DND-41 (cell line): ENCODE results near the gene HES3.

Experiments
- ATAC-seq: fragments of 200-7000 bp; cut with Tn5 transposase; 3 replicates; pipeline ENCODE4 v1.9.1; 2021; ENCODE audit warnings: low read depth; ENCODE audit not compliant: insufficient read depth
- DNase-seq: peaks from one replicate; pipeline ENCODE4 v3.0.0-alpha.2; 2020
- H2AFZ ChIP-seq: 2 replicates; pipeline ENCODE4 v1.6.0; 2012; ENCODE audit warnings: low read depth, low read length
- H3K27ac ChIP-seq: 2 replicates; pipeline ENCODE4 v1.5.1; 2012; ENCODE audit warnings: low read length, inconsistent platforms
- H3K27me3 ChIP-seq: fragments of 200-600 bp; sonication (generic); 2 replicates; pipeline ENCODE4 v1.6.0; 2012; ENCODE audit warnings: low read length, mild to moderate bottlenecking, inconsistent platforms; ENCODE audit not compliant: insufficient read depth, poor library complexity
- H3K36me3 ChIP-seq: 2 replicates; pipeline ENCODE4 v1.5.1; 2012; ENCODE audit warnings: low read length, inconsistent platforms; ENCODE audit not compliant: insufficient read depth
- H3K4me1 ChIP-seq: 2 replicates; pipeline ENCODE4 v1.5.1; 2012; ENCODE audit warnings: mild to moderate bottlenecking, low read length; ENCODE audit not compliant: insufficient read depth
- H3K4me2 ChIP-seq: 2 replicates; pipeline ENCODE4 v1.6.0; 2012; ENCODE audit warnings: mild to moderate bottlenecking, moderate library complexity, low read length, inconsistent platforms; ENCODE audit not compliant: insufficient read depth
- H3K4me3 ChIP-seq, 2 experiments: fragments of 200-600 bp in 1 of 2; shearing (Covaris generic) in 1 of 2; 2 replicates each; pipeline ENCODE4 v1.5.1; 2012 to 2016; ENCODE audit warnings: inconsistent platforms in 2 of 2, low read length in 2 of 2, mild to moderate bottlenecking in 2 of 2, low read depth in 1 of 2, moderate library complexity in 1 of 2
- H3K79me2 ChIP-seq: 2 replicates; pipeline ENCODE4 v1.6.0; 2012; ENCODE audit warnings: low read length, inconsistent platforms; ENCODE audit not compliant: insufficient read depth
- H3K9ac ChIP-seq: 2 replicates; pipeline ENCODE4 v1.6.0; 2012; ENCODE audit warnings: low read depth, mild to moderate bottlenecking, inconsistent platforms, low read length, moderate library complexity
- H3K9me3 ChIP-seq: 2 replicates; pipeline ENCODE4 v1.5.1; 2012; ENCODE audit warnings: low read length, moderate library complexity, mild to moderate bottlenecking, inconsistent platforms; ENCODE audit not compliant: insufficient read depth, severe bottlenecking
- H4K20me1 ChIP-seq: 2 replicates; pipeline ENCODE4 v1.6.0; 2012; ENCODE audit warnings: low read length; ENCODE audit not compliant: insufficient read depth
- EZH2 ChIP-seq: IDR thresholded peaks from 3 replicates; pipeline ENCODE4 v1.6.1; 2012; ENCODE audit warnings: borderline replicate concordance, low read depth, mild to moderate bottlenecking, moderate library complexity, low read length, inconsistent platforms; ENCODE audit not compliant: severe bottlenecking
- TF ChIP-seq, protein P1 (sequence below): IDR thresholded peaks from 2 replicates; pipeline ENCODE4 v1.5.1; 2012; ENCODE audit warnings: borderline replicate concordance, low read length, moderate library complexity, mild to moderate bottlenecking; ENCODE audit not compliant: poor library complexity, severe bottlenecking; ENCODE audit errors: extremely low read depth

The HES3 gene

DNA sequence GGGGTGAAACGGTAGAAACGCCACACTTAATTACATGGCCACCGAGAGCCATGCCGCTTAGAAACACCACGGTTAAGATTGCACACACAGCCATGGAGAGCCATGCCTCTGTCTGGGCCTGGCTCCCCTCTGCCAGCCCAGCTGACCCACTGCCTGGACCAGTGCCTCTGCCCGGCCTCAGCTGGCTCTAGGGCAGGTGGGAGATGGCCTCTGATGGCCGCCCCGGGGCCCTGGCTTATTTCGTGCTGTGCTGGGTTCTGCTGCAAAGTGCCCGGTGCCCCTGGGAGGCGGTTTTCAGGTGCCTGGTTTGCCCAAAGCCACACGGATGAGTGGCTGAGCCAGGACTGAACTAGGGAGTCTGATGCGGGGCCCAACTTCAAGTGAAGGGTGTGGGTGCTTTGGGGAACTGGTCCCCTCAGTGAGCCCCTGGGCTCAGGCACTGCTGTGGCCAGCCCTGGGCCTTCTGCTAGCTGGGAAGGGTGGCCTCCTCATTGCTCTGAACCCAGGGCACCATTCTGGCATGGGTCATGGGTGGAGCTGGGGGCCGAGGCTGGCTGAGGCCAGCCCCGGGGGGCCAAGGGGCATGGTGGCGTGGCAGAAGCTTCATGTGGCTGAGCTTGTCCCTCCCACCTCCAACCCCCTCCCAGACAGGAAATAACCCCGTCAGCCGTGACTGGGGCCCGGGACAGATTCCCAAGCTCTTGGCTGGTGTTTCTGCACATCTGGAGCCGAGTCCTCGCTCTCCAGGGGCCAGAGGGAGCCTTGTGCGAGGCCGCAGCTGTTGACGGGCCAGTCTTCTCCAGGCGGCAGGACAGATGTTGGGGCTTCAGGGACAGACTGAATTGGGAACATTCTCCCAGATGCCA lies 18.8 kb downstream of the HES3 start:
- Histone ChIP-seq H3K9ac (no peak overlapping the region), H2AFZ (no peak overlapping the region), H3K27ac (no peak overlapping the region), H3K4me2 (no peak overlapping the region), H4K20me1 (peaks cover 66% of the 10 kb centered on the region), H3K4me3 (no peak overlapping the region), H3K36me3 (peaks cover 39% of the 10 kb centered on the region), H3K4me1 (peaks cover 14% of the 10 kb centered on the region), H3K79me2 (no peaks in the 10 kb centered on the region), H3K27me3 (no peaks in the 10 kb centered on the region), H3K9me3 (no peaks in the 10 kb centered on the region)
- no peak for ATAC-seq
- TF ChIP-seq, protein P1, sequence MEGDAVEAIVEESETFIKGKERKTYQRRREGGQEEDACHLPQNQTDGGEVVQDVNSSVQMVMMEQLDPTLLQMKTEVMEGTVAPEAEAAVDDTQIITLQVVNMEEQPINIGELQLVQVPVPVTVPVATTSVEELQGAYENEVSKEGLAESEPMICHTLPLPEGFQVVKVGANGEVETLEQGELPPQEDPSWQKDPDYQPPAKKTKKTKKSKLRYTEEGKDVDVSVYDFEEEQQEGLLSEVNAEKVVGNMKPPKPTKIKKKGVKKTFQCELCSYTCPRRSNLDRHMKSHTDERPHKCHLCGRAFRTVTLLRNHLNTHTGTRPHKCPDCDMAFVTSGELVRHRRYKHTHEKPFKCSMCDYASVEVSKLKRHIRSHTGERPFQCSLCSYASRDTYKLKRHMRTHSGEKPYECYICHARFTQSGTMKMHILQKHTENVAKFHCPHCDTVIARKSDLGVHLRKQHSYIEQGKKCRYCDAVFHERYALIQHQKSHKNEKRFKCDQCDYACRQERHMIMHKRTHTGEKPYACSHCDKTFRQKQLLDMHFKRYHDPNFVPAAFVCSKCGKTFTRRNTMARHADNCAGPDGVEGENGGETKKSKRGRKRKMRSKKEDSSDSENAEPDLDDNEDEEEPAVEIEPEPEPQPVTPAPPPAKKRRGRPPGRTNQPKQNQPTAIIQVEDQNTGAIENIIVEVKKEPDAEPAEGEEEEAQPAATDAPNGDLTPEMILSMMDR: no peak
- TF ChIP-seq EZH2: no peak
- no peak for DNase-seq

- Histone ChIP-seq H3K9ac (no peak overlapping the region), H4K20me1 (peaks cover 66% of the 10 kb centered on the region), H2AFZ (no peak overlapping the region), H3K4me2 (no peak overlapping the region), H3K4me1 (peaks cover 14% of the 10 kb centered on the region), H3K79me2 (no peaks in the 10 kb centered on the region), H3K4me3 (no peak overlapping the region), H3K36me3 (peaks cover 41% of the 10 kb centered on the region), H3K27ac (no peak overlapping the region), H3K27me3 (no peaks in the 10 kb centered on the region), H3K9me3 (no peaks in the 10 kb centered on the region)
- TF ChIP-seq, protein P1: no peak
- no peak for TF ChIP-seq EZH2
- no peak for ATAC-seq
- DNase-seq: no peak
Observed at GRCh38 chr1:6263716-6264115, 19.7 kb downstream of the HES3 start.

DNA sequence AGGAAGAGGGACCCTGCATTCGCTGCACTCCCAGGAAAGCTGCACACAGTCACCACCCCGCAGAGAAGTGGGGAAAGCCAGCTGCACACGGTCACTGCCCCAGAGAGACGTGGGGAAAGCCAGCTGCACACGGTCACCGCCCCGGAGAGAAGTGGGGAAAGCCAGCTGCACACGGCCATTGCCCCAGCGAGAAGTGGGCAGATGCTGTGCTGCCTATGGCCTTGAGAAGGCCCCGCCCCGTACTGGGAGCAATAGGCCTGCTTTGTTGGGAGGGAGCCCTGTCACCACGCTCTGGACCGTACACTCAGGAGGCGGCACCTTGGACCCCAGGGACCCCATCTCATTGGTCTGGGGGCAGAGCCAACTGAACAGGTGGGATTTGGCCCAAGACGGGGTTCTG lies 21.2 kb downstream of the HES3 start:
- Histone ChIP-seq H3K79me2 (no peaks in the 10 kb centered on the region), H3K4me1 (peaks cover 7% of the 10 kb centered on the region; the same call in 1 of the 2 replicates), H3K27ac (no peak overlapping the region), H4K20me1 (peaks cover 61% of the 10 kb centered on the region), H2AFZ (no peak overlapping the region), H3K4me2 (no peak overlapping the region), H3K27me3 (no peaks in the 10 kb centered on the region), H3K9ac (no peak overlapping the region), H3K9me3 (no peaks in the 10 kb centered on the region), H3K36me3 (peaks cover 46% of the 10 kb centered on the region), H3K4me3 (no peak overlapping the region)
- TF ChIP-seq, protein P1: no peak
- TF ChIP-seq EZH2: no peak
- DNase-seq (no peak), ATAC-seq (no peak)
